ENCODE data around the gene SFXN5. TPM values are rescaled to one million over a fixed set of nuclear protein-coding genes. Genes with fewer than 3 reads are reported as not detected.
A peak's percentile ranks its signal among the peaks of the same experiment; 100 is the strongest.

Gene SFXN5
- total and polyA plus RNA-seq, 2 donors (not counting 3 experiments of a cell fraction or from before 2014, with no cell fraction given): 18.7 to 28.6 TPM

- ChIA-PET CTCF (interaction anchor here (0.7 to 7.9 kb wide), 19 partner anchors 10 to 197 kb away, joined by 3 to 208 read pairs (median 5); partner anchors contain the start of genes RAB11FIP5, SFXN5, SMYD5 and SPR), POLR2A (no interaction called here)
- no peaks in the 10 kb centered on the region for H3K9me1 ChIP-seq (replicated peaks; ENCODE audit: control insufficient read depth, extremely low read depth, insufficient read depth, low read length)
- H3K4me2 ChIP-seq (ENCODE audit: insufficient read depth, low read length): no peak overlapping the region
- no peak overlapping the region for H2AFZ ChIP-seq (ENCODE audit: low read depth, low read length)
- dilution Hi-C loops (cut with MboI; ENCODE audit: extremely low pct_ligation_motif_present, low sequenced_read_pairs) (no loop called here), intact Hi-C loops (cut with micrococcal nuclease) (loop anchor here (1.0 kb wide), 2 partner anchors 13 to 192 kb away; partner anchors contain the start of gene SFXN5)
- no peak overlapping the region for H3K9ac ChIP-seq (replicated peaks; ENCODE audit: extremely low read depth, insufficient read depth, low read length)
- H3K27me3 ChIP-seq (ENCODE audit: control insufficient read depth in 2 of 2, insufficient read depth in 2 of 2, low read length in 2 of 2): no peaks in the 10 kb centered on the region
- peak; percentile 27 for TF ChIP-seq POLR2AphosphoS5 (IDR thresholded peaks at IDR 0.05; ENCODE audit: insufficient read depth, low read depth, low read length)
- TF ChIP-seq FOS (IDR thresholded peaks at IDR 0.05; ENCODE audit: borderline replicate concordance, insufficient read depth, low read length): no peak
- H3K27ac ChIP-seq (ENCODE audit: insufficient read depth, low read depth, low read length): peak overlapping the region; percentile 40
- peak; percentile 83 for DNase-seq (ENCODE audit: low read depth, low spot score)
- H4K20me1 ChIP-seq (replicated peaks; ENCODE audit: control insufficient read depth, extremely low read depth, insufficient read depth, low read length): no peaks in the 10 kb centered on the region
- H3K79me2 ChIP-seq (ENCODE audit: control insufficient read depth, insufficient read depth, low read length): peaks cover 49% of the 10 kb centered on the region
- peaks cover 20% of the 10 kb centered on the region for H3K4me1 ChIP-seq (ENCODE audit: control insufficient read depth, extremely low read depth, insufficient read depth, low read length)
- H3K9me3 ChIP-seq (replicated peaks; ENCODE audit: control insufficient read depth, insufficient read depth, low read length): no peaks in the 10 kb centered on the region
- no TSS peak for BruUV-seq (replicated peaks)
- peaks cover 6 to 39% of the 10 kb centered on the region in 2 experiments for H3K36me3 ChIP-seq (ENCODE audit: control insufficient read depth in 2 of 2, extremely low read depth in 1 of 2, insufficient read depth in 2 of 2, low read length in 2 of 2)
- FAIRE-seq: peak; percentile 63
- H3K4me3 ChIP-seq (replicated peaks in 1 of 3; ENCODE audit: insufficient read depth in 1 of 3, low read depth in 1 of 3, low read length in 3 of 3): no peak overlapping the region
Observed at GRCh38 chr2:73083886-73084800, 12.6 kb upstream of the SFXN5 start.

- H3K4me3 ChIP-seq (replicated peaks in 1 of 3; ENCODE audit: insufficient read depth in 1 of 3, low read depth in 1 of 3, low read length in 3 of 3): no peak overlapping the region
- dilution Hi-C loops (cut with MboI; ENCODE audit: extremely low pct_ligation_motif_present, low sequenced_read_pairs) (no loop called here), intact Hi-C loops (cut with micrococcal nuclease) (no loop called here)
- ChIA-PET CTCF (interaction anchor here (1.1 to 7.9 kb wide), 4 partner anchors 29 to 94 kb away, joined by 3 to 208 read pairs (median 64); partner anchors contain the start of gene RAB11FIP5), POLR2A (interaction anchor here (0.6 kb wide), 1 partner anchor 84 kb away, joined by 3 read pairs; no protein-coding TSS in a partner anchor)
- no peaks in the 10 kb centered on the region for H3K9me3 ChIP-seq (replicated peaks; ENCODE audit: control insufficient read depth, insufficient read depth, low read length)
- BruUV-seq (replicated peaks): no TSS peak
- H3K9ac ChIP-seq (replicated peaks; ENCODE audit: extremely low read depth, insufficient read depth, low read length): no peak overlapping the region
- H3K9me1 ChIP-seq (replicated peaks; ENCODE audit: control insufficient read depth, extremely low read depth, insufficient read depth, low read length): no peaks in the 10 kb centered on the region
- no peaks in the 10 kb centered on the region for H4K20me1 ChIP-seq (replicated peaks; ENCODE audit: control insufficient read depth, extremely low read depth, insufficient read depth, low read length)
- TF ChIP-seq FOS (IDR thresholded peaks at IDR 0.05; ENCODE audit: borderline replicate concordance, insufficient read depth, low read length) (no peak), GATA2 (IDR thresholded peaks at IDR 0.05; ENCODE audit: insufficient read depth, insufficient read length, low read depth, low read length) (no peak), MYC (IDR thresholded peaks at IDR 0.05; ENCODE audit: low read depth, low read length) (no peak), POLR2AphosphoS5 (IDR thresholded peaks at IDR 0.05; ENCODE audit: insufficient read depth, low read depth, low read length) (no peak), CTCF (IDR thresholded peaks at IDR 0.05; ENCODE audit: extremely low read depth in 1 of 2, insufficient read depth in 1 of 2, low read depth in 1 of 2, low read length in 2 of 2) (no peak)
- no peak overlapping the region for H2AFZ ChIP-seq (ENCODE audit: low read depth, low read length)
- peaks cover 5 to 26% of the 10 kb centered on the region in 2 experiments for H3K36me3 ChIP-seq (ENCODE audit: control insufficient read depth in 2 of 2, extremely low read depth in 1 of 2, insufficient read depth in 2 of 2, low read length in 2 of 2)
- H3K27me3 ChIP-seq (ENCODE audit: control insufficient read depth in 2 of 2, insufficient read depth in 2 of 2, low read length in 2 of 2): no peaks in the 10 kb centered on the region
- peaks cover 42% of the 10 kb centered on the region for H3K79me2 ChIP-seq (ENCODE audit: control insufficient read depth, insufficient read depth, low read length)
- no peak for DNase-seq (ENCODE audit: low read depth, low spot score)
- FAIRE-seq: no peak
- no peak overlapping the region for H3K4me2 ChIP-seq (ENCODE audit: insufficient read depth, low read length)
- H3K27ac ChIP-seq (ENCODE audit: insufficient read depth, low read depth, low read length): no peak overlapping the region
- peaks cover 20% of the 10 kb centered on the region for H3K4me1 ChIP-seq (ENCODE audit: control insufficient read depth, extremely low read depth, insufficient read depth, low read length)
Observed at GRCh38 chr2:73082523-73083410, 11.3 kb upstream of the SFXN5 start.
